ENCODE results near the gene FMN2.

The FMN2 gene

GRCh38 chr1:240055936-240056335 is 35.7 kb upstream of the FMN2 start:
- Histone ChIP-seq H3K4me3 (IDR thresholded peaks at IDR 0.05; ENCODE audit: insufficient read depth, low read depth, low read length) (no peak overlapping the region), H3K36me3 (ENCODE audit: insufficient read depth) (no peaks in the 10 kb centered on the region), H3K27ac (no peak overlapping the region), H4K20me1 (ENCODE audit: insufficient read depth) (no peaks in the 10 kb centered on the region), H2AFZ (ENCODE audit: low read depth) (no peak overlapping the region), H3K4me2 (no peak overlapping the region), H3K9ac (no peak overlapping the region), H3K79me2 (ENCODE audit: insufficient read depth, low read depth) (no peaks in the 10 kb centered on the region), H3K27me3 (ENCODE audit: insufficient read depth, low read depth) (no peaks in the 10 kb centered on the region), H3K4me1 (ENCODE audit: low read depth, poor library complexity, severe bottlenecking) (no peaks in the 10 kb centered on the region)
- TF ChIP-seq CTCF (conservative IDR thresholded peaks at IDR 0.05; ENCODE audit: low read depth, low read length) = no peak

- TF ChIP-seq CTCF (conservative IDR thresholded peaks at IDR 0.05; ENCODE audit: low read depth, low read length) = no peak
- Histone ChIP-seq H3K9ac (no peak overlapping the region), H3K4me1 (ENCODE audit: low read depth, poor library complexity, severe bottlenecking) (no peaks in the 10 kb centered on the region), H4K20me1 (ENCODE audit: insufficient read depth) (no peaks in the 10 kb centered on the region), H3K27me3 (ENCODE audit: insufficient read depth, low read depth) (no peaks in the 10 kb centered on the region), H3K79me2 (ENCODE audit: insufficient read depth, low read depth) (no peaks in the 10 kb centered on the region), H3K36me3 (ENCODE audit: insufficient read depth) (no peaks in the 10 kb centered on the region), H3K27ac (no peak overlapping the region), H2AFZ (ENCODE audit: low read depth) (no peak overlapping the region), H3K4me3 (IDR thresholded peaks at IDR 0.05; ENCODE audit: insufficient read depth, low read depth, low read length) (no peak overlapping the region), H3K4me2 (no peak overlapping the region)
These were observed 35.3 kb upstream of the FMN2 start for GRCh38 chr1:240056350-240056749.

GRCh38 chr1:240058049-240058448 is 33.6 kb upstream of the FMN2 start:
- no peaks in the 10 kb centered on the region for H3K27me3 ChIP-seq (ENCODE audit: insufficient read depth, low read depth)
- no peaks in the 10 kb centered on the region for H3K36me3 ChIP-seq (ENCODE audit: insufficient read depth)
- TF ChIP-seq CTCF (conservative IDR thresholded peaks at IDR 0.05; ENCODE audit: low read depth, low read length) = no peak
- no peak overlapping the region for H3K27ac ChIP-seq
- no peak overlapping the region for H3K9ac ChIP-seq
- no peaks in the 10 kb centered on the region for H4K20me1 ChIP-seq (ENCODE audit: insufficient read depth)
- H3K4me3 ChIP-seq (IDR thresholded peaks at IDR 0.05; ENCODE audit: insufficient read depth, low read depth, low read length) = no peak overlapping the region
- H3K4me2 ChIP-seq = no peak overlapping the region
- H3K4me1 ChIP-seq (ENCODE audit: low read depth, poor library complexity, severe bottlenecking) = no peaks in the 10 kb centered on the region
- no peak overlapping the region for H2AFZ ChIP-seq (ENCODE audit: low read depth)
- H3K79me2 ChIP-seq (ENCODE audit: insufficient read depth, low read depth) = no peaks in the 10 kb centered on the region

- Histone ChIP-seq H3K4me3 (IDR thresholded peaks at IDR 0.05; ENCODE audit: insufficient read depth, low read depth, low read length) (no peak overlapping the region), H3K27ac (no peak overlapping the region), H2AFZ (ENCODE audit: low read depth) (no peak overlapping the region), H3K9ac (no peak overlapping the region), H3K4me1 (ENCODE audit: low read depth, poor library complexity, severe bottlenecking) (no peaks in the 10 kb centered on the region), H3K27me3 (ENCODE audit: insufficient read depth, low read depth) (no peaks in the 10 kb centered on the region), H3K4me2 (no peak overlapping the region), H3K79me2 (ENCODE audit: insufficient read depth, low read depth) (no peaks in the 10 kb centered on the region), H4K20me1 (ENCODE audit: insufficient read depth) (no peaks in the 10 kb centered on the region), H3K36me3 (ENCODE audit: insufficient read depth) (no peaks in the 10 kb centered on the region)
- no peak for TF ChIP-seq CTCF (conservative IDR thresholded peaks at IDR 0.05; ENCODE audit: low read depth, low read length)
These were observed 22.7 kb upstream of the FMN2 start for GRCh38 chr1:240068961-240069360.

GRCh38 chr1:240070188-240070587 is 21.5 kb upstream of the FMN2 start:
- TF ChIP-seq CTCF (conservative IDR thresholded peaks at IDR 0.05; ENCODE audit: low read depth, low read length) = no peak
- Histone ChIP-seq H3K27ac (no peak overlapping the region), H3K27me3 (ENCODE audit: insufficient read depth, low read depth) (no peaks in the 10 kb centered on the region), H3K9ac (no peak overlapping the region), H3K4me1 (ENCODE audit: low read depth, poor library complexity, severe bottlenecking) (no peaks in the 10 kb centered on the region), H4K20me1 (ENCODE audit: insufficient read depth) (no peaks in the 10 kb centered on the region), H2AFZ (ENCODE audit: low read depth) (no peak overlapping the region), H3K4me3 (IDR thresholded peaks at IDR 0.05; ENCODE audit: insufficient read depth, low read depth, low read length) (no peak overlapping the region), H3K36me3 (ENCODE audit: insufficient read depth) (no peaks in the 10 kb centered on the region), H3K4me2 (no peak overlapping the region), H3K79me2 (ENCODE audit: insufficient read depth, low read depth) (no peaks in the 10 kb centered on the region)
